HepG2 (cell line): ENCODE data around the gene YTHDF1. TPM values are rescaled to one million over a fixed set of nuclear protein-coding genes. Genes with fewer than 3 reads are reported as not detected.

ENCODE experiments used
- ATAC-seq: fragments of 200-7000 bp; cut with Tn5 transposase; 3 replicates; pipeline ENCODE4 v1.9.1; 2020; ENCODE audit warnings: mild to moderate bottlenecking, moderate library complexity
- BruUV-seq: library from RNA; stranded (reverse); fragments of 400-500 nt; replicated peaks from 2 replicates; lab custom pipeline; 2021; lab: Mats Ljungman, UMichigan
- CTCF ChIA-PET: fragments of 300-600 bp; formaldehyde crosslinking; extraction: SDS; loops from one replicate; lab custom pipeline; 2021; ENCODE audit warnings: low total read pairs, inconsistent platforms, low intra/inter-chr PET ratio; lab: Yijun Ruan, JAX
- POLR2A ChIA-PET: fragments of 350-600 bp; sonication (Branson Sonifier 250); formaldehyde crosslinking; loops from one replicate; lab custom pipeline; 2020; ENCODE audit warnings: antibody characterized with exemption, inconsistent platforms; lab: Yijun Ruan, JAX
- DNase-seq: peaks from one replicate; pipeline ENCODE4 v3.0.0-alpha.2; 2015; ENCODE audit warnings: low spot score
- FAIRE-seq: peaks from 3 replicates; lab custom pipeline; 2011; peaks lifted over from hg19 to GRCh38; lab: Jason Lieb, UNC
- H2AFZ ChIP-seq: one replicate; pipeline ENCODE4 v1.6.1; 2011; ENCODE audit warnings: low read length, inconsistent platforms
- H3K27ac ChIP-seq: fragments of 300-600 bp; 3 replicates; pipeline ENCODE4 v1.8.0; 2011; ENCODE audit warnings: mixed run types, mild to moderate bottlenecking, mixed read lengths, low read length, inconsistent platforms; ENCODE audit not compliant: insufficient read depth; ENCODE audit errors: extremely low read length
- H3K27me3 ChIP-seq, 2 experiments: fragments of 200-600 bp in 1 of 2; 2 replicates in 1 of 2; 3 replicates in 1 of 2; pipeline versions ENCODE4 v1.6.0 to v1.8.0; 2011; ENCODE audit warnings: low read length in 2 of 2, mild to moderate bottlenecking in 2 of 2, moderate library complexity in 2 of 2, inconsistent platforms in 1 of 2; ENCODE audit not compliant: insufficient read depth in 2 of 2, control insufficient read depth in 1 of 2
- H3K36me3 ChIP-seq, 2 experiments: fragments of 200-600 bp in 1 of 2; replicated peaks in 1 of 2; 2 replicates in 1 of 2; 3 replicates in 1 of 2; pipeline versions ENCODE4 v1.5.1 to v1.8.0; 2011; ENCODE audit warnings: low read length in 2 of 2, inconsistent platforms in 1 of 2; ENCODE audit not compliant: insufficient read depth in 2 of 2, control insufficient read depth in 1 of 2
- H3K4me1 ChIP-seq: 2 replicates; pipeline ENCODE4 v1.5.1; 2012; ENCODE audit warnings: low read length, inconsistent platforms; ENCODE audit not compliant: insufficient read depth
- H3K4me2 ChIP-seq: 2 replicates; pipeline ENCODE4 v1.6.0; 2011; ENCODE audit warnings: low read depth, low read length, inconsistent platforms
- H3K4me3 ChIP-seq, 3 experiments: fragments of 200-600 bp in 1 of 3; sonication (generic), shearing (Covaris generic) in 1 of 3; replicated peaks in 1 of 3; 2 replicates each; pipeline ENCODE4 v1.5.1; 2011 to 2016; ENCODE audit warnings: low read length in 3 of 3, inconsistent platforms in 2 of 3, low read depth in 2 of 3, mild to moderate bottlenecking in 2 of 3, control low read depth in 1 of 3, mixed read lengths in 1 of 3; ENCODE audit not compliant: insufficient read depth in 1 of 3
- H3K79me2 ChIP-seq: one replicate; pipeline ENCODE4 v1.6.1; 2011; ENCODE audit warnings: low read length, inconsistent platforms; ENCODE audit not compliant: insufficient read depth
- H3K9ac ChIP-seq: 2 replicates; pipeline ENCODE4 v1.6.0; 2011; ENCODE audit warnings: mild to moderate bottlenecking, low read depth, low read length, inconsistent platforms; ENCODE audit not compliant: insufficient read depth
- H3K9me3 ChIP-seq: 2 replicates; pipeline ENCODE4 v1.5.1; 2012; ENCODE audit warnings: mild to moderate bottlenecking, low read length
- H4K20me1 ChIP-seq: 2 replicates; pipeline ENCODE4 v1.6.0; 2011; ENCODE audit warnings: inconsistent platforms, mild to moderate bottlenecking, low read length, moderate library complexity; ENCODE audit not compliant: insufficient read depth
- ATF3 ChIP-seq: sonication (generic); formaldehyde crosslinking; IDR thresholded peaks from 2 replicates; pipeline ENCODE4 v1.4.0; 2020; ENCODE audit warnings: missing genetic modification reagents
- FIP1L1 ChIP-seq: fragments of 200-400 bp; formaldehyde crosslinking; IDR thresholded peaks from 2 replicates; pipeline ENCODE4 v1.6.1; 2018; ENCODE audit warnings: low read depth, mild to moderate bottlenecking, low read length, moderate library complexity, borderline replicate concordance; ENCODE audit not compliant: insufficient read depth
- KDM2A ChIP-seq: sonication (generic); formaldehyde crosslinking; IDR thresholded peaks from 2 replicates; pipeline ENCODE4 v1.4.0; 2020; ENCODE audit warnings: low read depth, missing genetic modification reagents, borderline replicate concordance
- MLLT10 ChIP-seq: sonication (generic); formaldehyde crosslinking; IDR thresholded peaks from 2 replicates; pipeline ENCODE4 v1.4.0; 2020; ENCODE audit warnings: missing genetic modification reagents
- PCBP1 ChIP-seq: fragments of 200-400 bp; formaldehyde crosslinking; IDR thresholded peaks from 2 replicates; pipeline ENCODE4 v1.6.1; 2017; ENCODE audit warnings: mild to moderate bottlenecking, low read depth, low read length, borderline replicate concordance
- PHF20 ChIP-seq: sonication (generic); formaldehyde crosslinking; IDR thresholded peaks from 2 replicates; pipeline ENCODE4 v1.5.0; 2020; ENCODE audit warnings: mild to moderate bottlenecking, missing genetic modification reagents
- THRA ChIP-seq: sonication (generic); formaldehyde crosslinking; IDR thresholded peaks from 2 replicates; pipeline ENCODE4 v1.4.0; 2020; ENCODE audit warnings: missing genetic modification reagents, borderline replicate concordance
- ZBTB44 ChIP-seq: sonication (generic); formaldehyde crosslinking; IDR thresholded peaks from 2 replicates; pipeline ENCODE4 v1.4.0; 2020; ENCODE audit warnings: missing genetic modification reagents
- ZMYM3 ChIP-seq: sonication (generic); formaldehyde crosslinking; IDR thresholded peaks from 2 replicates; pipeline ENCODE4 v1.5.1; 2020; ENCODE audit warnings: mild to moderate bottlenecking, missing genetic modification reagents
- ZNF34 ChIP-seq: sonication (generic); formaldehyde crosslinking; IDR thresholded peaks from 2 replicates; pipeline ENCODE4 v1.4.0; 2020; ENCODE audit warnings: mild to moderate bottlenecking, missing genetic modification reagents, borderline replicate concordance
- ZNF550 ChIP-seq: sonication (generic); formaldehyde crosslinking; IDR thresholded peaks from 2 replicates; pipeline ENCODE4 v1.4.0; 2020; ENCODE audit warnings: mild to moderate bottlenecking, missing genetic modification reagents, borderline replicate concordance
- ZNF768 ChIP-seq: sonication (generic); formaldehyde crosslinking; IDR thresholded peaks from 2 replicates; pipeline ENCODE4 v1.4.0; 2020; ENCODE audit warnings: missing genetic modification reagents
- WGBS: methylation state at CpG from one replicate; pipeline ENCODE4 v1.1.6; 2017; ENCODE audit warnings: low lambda C conversion rate; 5-methylcytosine and 5-hydroxymethylcytosine counted together
- in situ Hi-C: cut with HindIII; loops from 2 replicates; pipeline ENCODE4 v1.10.0; 2017; ENCODE audit warnings: low pct_unique_long_range_greater_than_20kb; ENCODE audit not compliant: extremely low pct_ligation_motif_present
- intact Hi-C: fragments of 100-400 bp; cut with micrococcal nuclease; formaldehyde crosslinking; loops from one replicate; pipeline ENCODE4 v1.10.0; 2022; ENCODE audit not compliant: unreplicated experiment
- polyA plus RNA-seq, 8 experiments: library from polyadenylated mRNA; depleted of rRNA in 3 of 8; stranded (reverse) in 7 of 8; unstranded in 1 of 8; fragments of >200 nt; fragmentation: Illumina TruSeq in 4 of 8; extraction: Trizol in 4 of 8; gene quantifications; 2 replicates each; pipeline versions ENCODE4 v1.2.1 to v1.2.3, GENCODE V29; 2011 to 2016; ENCODE audit warnings: low read depth in 4 of 8, missing spikeins in 1 of 8, mixed read lengths in 1 of 8; ENCODE audit not compliant: insufficient read depth in 1 of 8
- total RNA-seq, 5 experiments: library from RNA; depleted of rRNA; stranded (reverse); fragments of >200 nt; fragmentation: Illumina TruSeq; extraction: Trizol; gene quantifications; 2 replicates each; pipeline ENCODE4 v1.2.3, GENCODE V29; 2016; ENCODE audit warnings: low read depth in 1 of 5

YTHDF1 gene
- total and polyA plus RNA-seq, 2 of the 13 experiments (the other 11 are each of a cell fraction or from before 2014, with no cell fraction given), result 34.5 to 37.7 TPM

- Histone ChIP-seq H3K4me1 (no peaks in the 10 kb centered on the region), H2AFZ (no peak overlapping the region), H3K27ac (no peak overlapping the region), H3K4me2 (no peak overlapping the region)
- ATAC-seq (no peak), DNase-seq (no peak), FAIRE-seq (no peak)
- intact Hi-C loops, result loop anchor here (2.0 kb wide), 1 partner anchor 42 kb away; no protein-coding TSS in a partner anchor
- 47% methylated on average over 24 of the region's 28 CpGs for WGBS
- POLR2A ChIA-PET, result no interaction called here
- TF ChIP-seq KDM2A (CRISPR knock-in tag), result no peak
- peak; percentile 47; the same call in 1 of the 2 replicates for TF ChIP-seq PCBP1
- peak; percentile 97 for TF ChIP-seq ZNF768 (CRISPR knock-in tag)
- TF ChIP-seq ZMYM3, result 0 out of 2 replicates have a peak, but pooled peaks have one; percentile 42
- TF ChIP-seq, all 625 proteins: peak for 3
- Histone ChIP-seq H3K79me2 (no peaks in the 10 kb centered on the region), H3K9ac (no peak overlapping the region), H3K4me3 (no peak overlapping the region), H3K27me3 (peaks cover 29 to 89% of the 10 kb centered on the region in 2 experiments), H3K9me3 (peaks cover 11% of the 10 kb centered on the region), H4K20me1 (peaks cover 2% of the 10 kb centered on the region; the same call in 1 of the 2 replicates), H3K36me3 (no peaks in the 10 kb centered on the region)
- CTCF ChIA-PET, result no interaction called here
- BruUV-seq, result no TSS peak
- in situ Hi-C loops, result no loop called here
Measured at GRCh38 chr20:63152322-63153253, 63.3 kb downstream of the YTHDF1 start.

GRCh38 chr20:63151554-63152321, 64.2 kb downstream of the YTHDF1 start:
- DNase-seq (no peak), FAIRE-seq (no peak), ATAC-seq (no peak)
- Histone ChIP-seq H4K20me1 (peaks cover 2% of the 10 kb centered on the region; the same call in 1 of the 2 replicates), H2AFZ (no peak overlapping the region), H3K9ac (no peak overlapping the region), H3K27me3 (peaks cover 26 to 85% of the 10 kb centered on the region in 2 experiments), H3K4me1 (no peaks in the 10 kb centered on the region), H3K9me3 (peaks cover 17% of the 10 kb centered on the region), H3K27ac (no peak overlapping the region), H3K79me2 (no peaks in the 10 kb centered on the region), H3K4me3 (no peak overlapping the region), H3K36me3 (no peaks in the 10 kb centered on the region), H3K4me2 (no peak overlapping the region)
- WGBS, result 29% methylated on average over 37 of the region's 40 CpGs
- CTCF ChIA-PET, result no interaction called here
- POLR2A ChIA-PET, result no interaction called here
- in situ Hi-C loops, result no loop called here
- BruUV-seq, result no TSS peak
- intact Hi-C loops, result loop anchor here (2.0 kb wide), 1 partner anchor 41 kb away; no protein-coding TSS in a partner anchor
- TF ChIP-seq THRA (no peak), ZBTB44 (CRISPR knock-in tag) (no peak), ATF3 (CRISPR knock-in tag) (no peak), ZNF34 (CRISPR knock-in tag) (no peak), PHF20 (CRISPR knock-in tag) (no peak), MLLT10 (CRISPR knock-in tag) (no peak), ZNF550 (no peak), FIP1L1 (no peak)
